GM18519 (cell line): Measurements from ENCODE around the gene PDE11A.

Source experiments
- ATAC-seq: cut with Tn5 transposase; IDR thresholded peaks from one replicate; pipeline ENCODE4 v1.9.1; 2021; ENCODE audit warnings: mild to moderate bottlenecking, moderate library complexity; ENCODE audit not compliant: unreplicated experiment, low FRiP score

PDE11A gene

GRCh38 chr2:177709986-177710401 lies 362.6 kb downstream of the PDE11A start:
- no peak for ATAC-seq

DNA sequence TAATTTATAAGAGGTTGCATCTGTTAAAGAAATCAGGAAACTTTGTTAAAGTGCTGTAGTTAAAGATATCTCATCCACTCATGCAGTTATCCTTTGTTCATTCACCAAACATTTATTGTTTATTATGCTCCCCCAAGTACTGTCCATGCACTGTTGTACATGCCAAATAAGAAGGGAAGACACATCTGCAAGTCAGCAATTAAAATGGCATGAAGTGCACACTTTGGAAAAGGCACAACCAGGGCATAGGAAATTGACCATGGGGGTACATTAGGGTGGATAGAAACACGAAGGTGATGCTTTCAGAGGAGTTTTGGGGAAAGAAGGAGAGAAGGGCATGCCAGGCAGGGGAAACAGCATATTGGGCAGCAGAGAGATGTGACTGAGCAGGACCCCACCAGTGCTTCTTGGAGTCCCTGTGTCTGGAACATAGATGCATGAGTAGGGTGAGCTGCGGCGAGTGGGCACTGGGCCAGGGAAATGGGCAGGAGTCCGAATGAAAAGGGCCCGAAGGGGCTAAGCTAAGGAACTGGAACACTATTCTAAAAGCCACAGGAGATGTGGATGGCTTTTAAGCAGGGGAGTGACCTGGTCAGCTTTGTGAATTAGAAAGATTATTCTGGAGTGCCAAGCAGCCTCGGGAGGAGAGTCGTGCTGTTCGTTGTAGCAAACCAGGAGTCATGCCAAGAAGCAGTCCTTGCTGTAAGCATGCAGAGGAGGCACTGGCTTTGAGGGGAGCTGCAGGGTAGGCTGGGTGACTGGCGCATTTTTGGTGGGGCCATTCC lies 363.7 kb downstream of the PDE11A start:
- ATAC-seq, result no peak

GRCh38 chr2:177708106-177708505 lies 364.5 kb downstream of the PDE11A start:
- no peak for ATAC-seq

DNA sequence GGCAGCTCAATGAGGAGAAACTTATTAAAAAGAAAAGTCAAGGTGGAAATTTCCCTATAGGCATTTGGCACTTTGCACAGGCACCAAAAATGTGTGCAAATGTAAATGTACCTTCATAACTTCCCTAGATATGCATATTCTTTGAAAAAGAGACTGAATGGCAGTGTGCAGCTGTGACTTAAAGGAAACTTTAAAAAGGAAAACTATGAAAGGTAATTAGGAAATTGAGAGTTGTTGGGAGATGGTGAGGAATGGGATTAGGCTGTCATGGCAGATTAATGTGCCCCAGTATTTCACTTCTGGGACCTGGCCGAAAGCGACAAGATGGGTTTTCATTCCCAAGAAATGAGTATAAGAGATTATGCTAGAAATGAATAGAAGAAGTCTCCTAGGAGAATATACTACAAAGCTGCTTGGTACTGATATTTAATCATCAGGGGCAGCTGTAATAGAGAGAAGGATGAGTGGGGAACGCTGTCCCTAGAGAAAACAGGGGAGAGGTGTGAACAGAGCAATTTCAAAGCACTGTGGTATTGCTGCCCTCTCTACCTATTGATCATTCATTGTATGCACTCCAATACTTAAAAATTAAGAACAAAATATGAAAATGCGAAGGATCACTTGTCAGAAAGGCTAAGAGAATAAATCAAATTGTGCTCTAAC lies 366.9 kb downstream of the PDE11A start:
- ATAC-seq, result no peak

- no peak for ATAC-seq
These were observed 369.4 kb downstream of the PDE11A start for GRCh38 chr2:177703159-177703558.

DNA sequence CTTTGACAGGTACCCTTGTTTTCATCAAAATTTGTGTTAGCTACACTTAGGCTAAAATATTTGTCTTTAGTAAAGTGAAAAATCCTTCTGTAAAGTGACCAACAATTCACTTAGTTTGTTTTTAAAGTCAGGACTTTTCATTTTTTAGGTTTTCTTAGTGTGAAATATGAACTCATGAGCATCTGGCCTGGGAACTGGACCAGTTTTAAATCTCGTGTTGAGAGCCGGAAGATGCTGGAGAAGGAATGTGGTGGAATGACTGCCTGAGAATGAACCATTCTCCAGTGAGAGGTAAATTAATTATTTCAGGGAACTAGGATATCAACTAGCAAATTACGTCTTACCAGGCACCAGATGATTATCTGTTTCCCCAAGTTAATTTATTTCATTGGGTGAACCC lies 374.3 kb downstream of the PDE11A start:
- ATAC-seq, result no peak

GRCh38 chr2:177694348-177694747 lies 378.2 kb downstream of the PDE11A start:
- ATAC-seq, result no peak

GRCh38 chr2:177693658-177694339 lies 378.8 kb downstream of the PDE11A start:
- no peak for ATAC-seq

- ATAC-seq, result no peak
These were observed 379.8 kb downstream of the PDE11A start for GRCh38 chr2:177692783-177693269.

- ATAC-seq, result no peak
These were observed 380.4 kb downstream of the PDE11A start for GRCh38 chr2:177692042-177692782.

- ATAC-seq, result no peak
These were observed 381.4 kb downstream of the PDE11A start for GRCh38 chr2:177691177-177691576.

DNA sequence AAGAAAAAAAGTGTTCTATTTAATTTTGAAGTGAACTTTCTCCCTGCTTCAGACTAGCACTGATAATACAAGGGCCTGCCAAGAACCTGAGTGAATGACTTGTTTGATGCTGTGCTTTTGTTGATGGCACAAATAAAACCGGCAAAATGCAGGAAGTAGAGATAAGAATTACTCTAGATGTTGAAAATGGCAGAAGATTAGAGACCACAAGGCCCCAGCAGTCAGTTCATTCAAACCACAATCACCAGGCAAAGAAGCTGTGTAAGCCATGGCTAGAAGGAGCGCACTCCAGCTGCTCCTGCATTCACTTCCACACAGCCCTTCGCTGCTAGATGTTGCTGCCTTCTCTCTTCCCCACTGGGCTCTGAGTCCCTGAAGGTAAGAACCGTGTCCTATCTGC lies 383.0 kb downstream of the PDE11A start:
- ATAC-seq, result no peak

GRCh38 chr2:177688844-177689243 lies 383.7 kb downstream of the PDE11A start:
- ATAC-seq, result no peak

DNA sequence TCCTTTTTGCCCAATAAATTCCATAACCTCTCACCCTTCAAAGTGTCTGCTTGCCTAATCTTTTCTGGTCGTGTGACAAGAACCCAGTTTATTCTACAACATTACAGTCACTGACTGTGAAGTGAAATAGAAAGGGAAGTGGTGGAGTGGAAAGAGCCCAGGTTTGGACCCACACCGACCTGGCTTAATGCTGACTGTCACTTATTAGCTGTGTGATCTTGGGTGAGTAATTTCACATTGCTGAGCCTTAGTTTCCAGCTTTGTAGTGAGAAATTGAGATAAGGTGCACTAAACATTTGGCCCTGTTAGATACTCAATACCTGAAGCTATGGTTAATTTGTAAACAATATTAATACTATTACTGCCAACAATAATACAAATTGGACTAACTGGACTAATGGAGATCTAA lies 388.9 kb downstream of the PDE11A start:
- no peak for ATAC-seq

DNA sequence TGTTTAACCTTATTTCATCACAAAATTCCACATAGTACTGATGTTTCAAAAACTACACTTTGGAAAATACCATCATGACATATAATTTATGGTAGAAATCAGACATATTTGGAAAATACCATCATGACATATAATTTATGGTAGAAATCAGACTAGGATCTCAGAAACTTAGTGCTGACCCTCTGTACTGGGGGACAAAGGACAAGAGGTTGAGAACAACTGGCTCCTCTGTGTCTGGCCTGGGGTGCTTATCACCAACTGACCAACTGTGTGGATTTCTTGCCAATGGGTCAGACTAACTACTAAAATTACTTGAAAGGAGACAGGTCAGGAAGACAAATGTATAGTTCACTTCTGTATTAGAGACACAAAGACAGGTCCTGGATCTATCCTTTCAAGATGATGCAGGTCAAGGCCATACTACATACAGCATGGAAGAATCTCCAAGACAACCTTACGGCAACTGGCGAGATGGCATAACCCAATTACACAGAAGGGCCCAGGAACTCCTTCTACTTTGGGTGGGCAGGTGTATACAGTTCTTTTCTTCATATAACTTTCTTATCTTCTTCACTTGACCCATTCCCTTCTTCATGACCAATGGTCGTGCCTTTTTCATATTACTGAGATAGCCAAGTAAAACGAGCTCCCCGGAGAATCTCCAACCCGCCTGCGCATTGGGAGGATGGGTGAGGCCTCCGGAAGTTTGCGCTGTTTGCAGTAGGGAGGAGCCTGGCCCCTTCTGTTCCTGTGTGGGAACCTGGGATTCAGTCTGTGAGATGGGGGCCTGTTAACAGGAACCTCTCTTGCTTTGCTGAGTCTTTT lies 389.5 kb downstream of the PDE11A start:
- ATAC-seq, result no peak

DNA sequence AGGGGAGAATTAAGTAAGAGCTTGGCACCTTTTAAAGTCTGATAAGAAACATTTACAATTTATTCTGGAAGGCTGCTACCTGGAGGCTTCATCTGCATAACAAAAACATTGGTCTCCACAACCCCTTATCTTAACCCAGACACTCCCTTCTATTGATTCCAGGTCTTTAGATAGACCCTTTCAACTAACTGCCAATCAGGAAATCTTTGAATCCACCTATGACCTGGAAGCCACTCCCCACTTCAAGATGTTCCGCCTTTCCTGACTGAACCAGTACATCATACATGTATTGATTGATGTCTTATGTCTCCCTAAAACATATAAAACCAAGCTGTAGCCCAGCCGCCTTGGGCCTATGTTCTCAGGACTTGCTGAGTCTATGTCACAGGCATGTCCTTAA lies 390.6 kb downstream of the PDE11A start:
- no peak for ATAC-seq

DNA sequence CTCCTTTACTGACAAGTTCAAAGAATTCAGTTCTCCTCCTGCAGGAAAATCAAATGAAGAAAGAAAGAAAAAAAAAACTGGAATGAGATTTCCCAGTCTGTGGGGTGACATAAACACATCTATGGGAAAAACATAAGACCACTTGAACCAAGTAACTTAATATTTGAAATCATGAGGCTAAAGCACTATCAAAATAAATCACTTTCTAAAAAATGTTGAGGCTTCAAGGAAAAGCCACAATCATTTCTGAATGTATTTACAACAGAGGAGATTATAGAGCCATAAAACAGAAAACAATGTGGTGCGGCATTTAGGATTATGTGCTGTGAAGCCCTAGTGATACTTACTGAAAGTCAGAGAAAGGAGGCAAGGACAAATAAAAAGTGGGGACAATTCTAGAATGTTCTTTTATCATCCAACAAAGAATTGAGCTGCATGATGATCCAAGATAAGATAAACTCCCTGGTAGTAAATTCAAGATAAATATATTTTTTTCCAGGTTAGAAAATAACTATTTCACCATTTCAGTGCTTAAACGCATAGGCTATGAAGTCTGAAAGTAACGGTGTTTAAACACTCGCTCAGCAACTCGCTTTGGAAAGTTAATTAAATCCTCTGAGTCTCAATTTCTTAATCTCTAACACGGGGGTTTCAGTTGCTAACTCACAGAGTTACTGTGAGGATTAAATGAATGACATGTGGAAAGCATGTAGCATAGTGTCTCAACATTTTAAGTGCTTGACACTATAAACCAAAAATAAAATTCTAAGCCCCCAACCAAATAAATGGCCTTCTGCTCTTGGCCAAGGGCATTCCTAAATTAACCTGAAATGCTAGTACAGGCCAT lies 391.5 kb downstream of the PDE11A start:
- no peak for ATAC-seq

DNA sequence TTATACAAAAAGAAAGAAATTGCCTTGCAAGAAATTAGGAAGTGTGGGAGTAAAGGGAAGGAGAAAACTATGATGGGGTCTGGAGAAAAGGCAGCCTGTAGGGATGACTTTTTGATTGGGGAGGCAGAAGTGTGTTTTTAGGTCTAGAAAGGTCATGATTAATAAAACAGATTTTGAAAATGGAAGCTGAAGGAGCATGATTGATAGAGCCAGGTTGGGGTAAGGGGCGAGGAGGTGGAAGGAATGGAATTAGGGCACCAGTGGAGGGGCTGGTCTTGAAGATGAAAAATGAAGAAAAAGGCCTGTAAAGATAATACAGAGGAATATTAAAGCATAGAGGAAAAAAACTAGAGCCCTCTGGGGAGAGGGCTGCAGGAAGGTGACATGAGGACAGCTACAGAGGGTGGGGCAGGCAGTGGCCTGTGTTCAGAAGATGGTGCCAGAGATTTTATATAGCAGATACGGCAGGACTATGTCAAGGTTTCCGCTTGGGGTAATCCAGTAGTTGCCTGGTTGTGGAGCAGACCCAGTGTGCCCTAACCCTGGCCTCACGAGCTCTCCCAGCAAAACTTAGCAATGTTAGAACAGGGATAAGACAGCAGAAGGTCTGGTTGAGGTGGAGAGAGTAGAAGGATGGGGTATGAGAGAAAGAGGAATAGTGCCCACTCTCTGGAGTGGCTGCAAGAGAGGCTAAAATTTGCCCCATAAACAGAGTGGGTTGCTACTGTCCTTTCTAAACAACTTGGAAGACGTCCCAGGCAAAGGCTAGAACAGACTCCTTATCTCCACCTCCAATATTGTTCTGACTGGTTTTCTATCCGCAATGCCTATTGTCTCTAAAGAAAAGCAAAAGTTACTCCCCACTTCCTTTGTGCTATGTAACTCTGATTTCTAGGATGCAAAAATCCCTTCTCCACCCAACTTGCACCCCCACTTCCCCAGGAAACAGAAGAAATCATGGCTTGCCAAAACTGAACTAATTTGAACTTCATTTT lies 392.7 kb downstream of the PDE11A start:
- ATAC-seq, result no peak
